HCT116 (cell line): Measurements from ENCODE around the gene PRR12. TPM values are rescaled to one million over a fixed set of nuclear protein-coding genes. Genes with fewer than 3 reads are reported as not detected.

Experiments used
- ATAC-seq: fragments of 200-7000 bp; cut with Tn5 transposase; 2 replicates; pipeline ENCODE4 v1.9.1; 2020; ENCODE audit warnings: mild to moderate bottlenecking, moderate library complexity
- BruUV-seq: library from RNA; stranded (reverse); fragments of 400-500 nt; replicated peaks from 2 replicates; lab custom pipeline; 2021; lab: Mats Ljungman, UMichigan
- CTCF ChIA-PET: fragments of 300-600 bp; sonication (Branson Sonifier 250); formaldehyde crosslinking; loops from one replicate; lab custom pipeline; 2021; ENCODE audit warnings: antibody characterized with exemption; lab: Charles Lee
- POLR2A ChIA-PET: fragments of 300-600, 350-600 bp; sonication (Branson Sonifier 250); formaldehyde crosslinking; loops from one replicate; lab custom pipeline; 2021; ENCODE audit warnings: antibody characterized with exemption; lab: Charles Lee
- RAD21 ChIA-PET, 2 experiments: fragments of 300-600 bp; sonication (Branson Sonifier 250); formaldehyde crosslinking; loops; one replicate each; lab custom pipeline; 2023; ENCODE audit warnings: low total read pairs in 2 of 2; ENCODE audit not compliant: uncharacterized antibody in 2 of 2, unreplicated experiment in 2 of 2, low non-redundant PET in 1 of 2; lab: Charles Lee
- DNase-seq: peaks from one replicate; pipeline ENCODE4 v3.0.0-alpha.2; 2010; ENCODE audit warnings: low read depth, low spot score
- H2AFZ ChIP-seq: fragments of 200-600 bp; shearing (Covaris generic), sonication (generic); 2 replicates; pipeline ENCODE4 v1.6.1; 2017; ENCODE audit warnings: low read depth, mixed run types, mixed read lengths, antibody characterized with exemption, low read length; ENCODE audit not compliant: poor library complexity, severe bottlenecking
- H3K27ac ChIP-seq: 2 replicates; pipeline ENCODE4 v1.5.1; 2012; ENCODE audit warnings: low read depth, low read length
- H3K27me3 ChIP-seq: fragments of 200-600 bp; sonication (generic); 2 replicates; pipeline ENCODE4 v1.6.1; 2016; ENCODE audit warnings: mixed run types, low read length, mixed read lengths; ENCODE audit not compliant: insufficient read depth
- H3K36me3 ChIP-seq, 2 experiments: fragments of 200-500 bp in 1 of 2; fragments of 200-600 bp in 1 of 2; sonication (Bioruptor generic) in 1 of 2; sonication (generic) in 1 of 2; 2 replicates each; pipeline versions ENCODE4 v1.5.1 to v1.6.1; 2014 to 2016; ENCODE audit warnings: low read length in 2 of 2, inconsistent platforms in 1 of 2, mixed read lengths in 1 of 2, mixed run types in 1 of 2; ENCODE audit not compliant: insufficient read depth in 2 of 2, control insufficient read depth in 1 of 2
- H3K4me1 ChIP-seq, 2 experiments: fragments of 200-600 bp in 1 of 2; sonication (generic) in 1 of 2; 2 replicates each; pipeline versions ENCODE4 v1.5.1 to v1.6.1; 2012 to 2017; ENCODE audit warnings: low read length in 2 of 2, inconsistent platforms in 1 of 2, mild to moderate bottlenecking in 1 of 2, mixed read lengths in 1 of 2, mixed run types in 1 of 2, moderate library complexity in 1 of 2; ENCODE audit not compliant: insufficient read depth in 2 of 2, control insufficient read depth in 1 of 2
- H3K4me2 ChIP-seq: fragments of 200-600 bp; sonication (generic); 2 replicates; pipeline ENCODE4 v1.6.1; 2017; ENCODE audit warnings: mixed run types, low read length, mixed read lengths
- H3K4me3 ChIP-seq, 2 experiments: fragments of 200-600 bp in 1 of 2; sonication (generic) in 1 of 2; replicated peaks in 1 of 2; 2 replicates each; pipeline ENCODE4 v1.5.1; 2011 to 2016; ENCODE audit warnings: low read length in 2 of 2, control low read depth in 1 of 2, low read depth in 1 of 2, mild to moderate bottlenecking in 1 of 2, mixed read lengths in 1 of 2, mixed run types in 1 of 2
- H3K79me2 ChIP-seq: fragments of 200-600 bp; sonication (generic); 2 replicates; pipeline ENCODE4 v1.6.1; 2017; ENCODE audit warnings: mild to moderate bottlenecking, mixed run types, low read length, moderate library complexity, mixed read lengths; ENCODE audit not compliant: insufficient read depth
- H3K9ac ChIP-seq: fragments of 200-600 bp; sonication (generic); 2 replicates; pipeline ENCODE4 v1.6.1; 2016; ENCODE audit warnings: low read length, mixed read lengths
- H3K9me2 ChIP-seq: fragments of 200-600 bp; sonication (generic), shearing (Covaris generic); 2 replicates; pipeline ENCODE4 v1.6.1; 2017; ENCODE audit warnings: mixed run types, mild to moderate bottlenecking, moderate library complexity; ENCODE audit not compliant: insufficient read depth
- H3K9me3 ChIP-seq, 2 experiments: fragments of 200-500 bp in 1 of 2; fragments of 200-600 bp in 1 of 2; sonication (Bioruptor generic) in 1 of 2; sonication (generic) in 1 of 2; 2 replicates each; pipeline ENCODE4 v1.6.1; 2014 to 2017; ENCODE audit warnings: low read length in 2 of 2, mixed read lengths in 2 of 2, inconsistent platforms in 1 of 2, low read depth in 1 of 2, mild to moderate bottlenecking in 1 of 2, mixed run types in 1 of 2, moderate library complexity in 1 of 2; ENCODE audit not compliant: control insufficient read depth in 1 of 2, insufficient read depth in 1 of 2
- H4K20me1 ChIP-seq: fragments of 200-600 bp; sonication (generic), shearing (Covaris generic); 2 replicates; pipeline ENCODE4 v1.6.1; 2017; ENCODE audit warnings: mixed run types, mild to moderate bottlenecking, moderate library complexity; ENCODE audit not compliant: insufficient read depth
- EZH2 ChIP-seq: fragments of 200-600 bp; sonication (generic); IDR thresholded peaks from 2 replicates; pipeline ENCODE4 v1.6.1; 2017; ENCODE audit warnings: antibody characterized with exemption, mixed run types
- FOSL1 ChIP-seq: IDR thresholded peaks from 2 replicates; pipeline ENCODE4 v1.6.1; 2012; ENCODE audit warnings: low read depth
- JUND ChIP-seq: IDR thresholded peaks from 2 replicates; pipeline ENCODE4 v1.6.1; 2012
- REST ChIP-seq: IDR thresholded peaks from 2 replicates; pipeline ENCODE4 v1.6.1; 2012; ENCODE audit warnings: low read depth
- intact Hi-C: fragments of 100-400 bp; cut with micrococcal nuclease; formaldehyde crosslinking; loops from 2 replicates; pipeline ENCODE4 v1.10.0; 2022
- total RNA-seq: library from RNA; stranded (reverse); gene quantifications from one replicate; pipeline ENCODE4 v1.2.1, GENCODE V29; 2021; ENCODE audit not compliant: unreplicated experiment
- TF ChIP-seq, protein P1 (sequence below): IDR thresholded peaks from 2 replicates; pipeline ENCODE4 v1.6.1; 2011; ENCODE audit warnings: mild to moderate bottlenecking, low read length, moderate library complexity; ENCODE audit not compliant: insufficient replicate concordance; ENCODE audit errors: extremely low read depth

PRR12 gene
- total RNA-seq, 1 experiment from 2014 or later = 26.9 TPM

- Histone ChIP-seq H3K9me2 (no peaks in the 10 kb centered on the region), H3K27me3 (no peaks in the 10 kb centered on the region), H3K4me1 (peaks cover 52 to 81% of the 10 kb centered on the region in 2 experiments), H2AFZ (no peak overlapping the region), H3K4me2 (0 out of 2 replicates have a peak overlapping the region, but pooled peaks have one; percentile 19), H3K4me3 (no peak overlapping the region), H3K27ac (0 out of 2 replicates have a peak overlapping the region, but pooled peaks have one; percentile 13), H4K20me1 (no peaks in the 10 kb centered on the region)
- intact Hi-C loops = loop anchor here (5.0 kb wide), 1 partner anchor 104 kb away; the partner anchor contains the start of gene PRMT1
- CTCF ChIA-PET = interaction anchor here (0.8 to 1.0 kb wide), 2 partner anchors 20 to 67 kb away, joined by 3 read pairs; no protein-coding TSS in a partner anchor
- no peak for ATAC-seq
- DNase-seq = no peak
- TF ChIP-seq, protein P1, sequence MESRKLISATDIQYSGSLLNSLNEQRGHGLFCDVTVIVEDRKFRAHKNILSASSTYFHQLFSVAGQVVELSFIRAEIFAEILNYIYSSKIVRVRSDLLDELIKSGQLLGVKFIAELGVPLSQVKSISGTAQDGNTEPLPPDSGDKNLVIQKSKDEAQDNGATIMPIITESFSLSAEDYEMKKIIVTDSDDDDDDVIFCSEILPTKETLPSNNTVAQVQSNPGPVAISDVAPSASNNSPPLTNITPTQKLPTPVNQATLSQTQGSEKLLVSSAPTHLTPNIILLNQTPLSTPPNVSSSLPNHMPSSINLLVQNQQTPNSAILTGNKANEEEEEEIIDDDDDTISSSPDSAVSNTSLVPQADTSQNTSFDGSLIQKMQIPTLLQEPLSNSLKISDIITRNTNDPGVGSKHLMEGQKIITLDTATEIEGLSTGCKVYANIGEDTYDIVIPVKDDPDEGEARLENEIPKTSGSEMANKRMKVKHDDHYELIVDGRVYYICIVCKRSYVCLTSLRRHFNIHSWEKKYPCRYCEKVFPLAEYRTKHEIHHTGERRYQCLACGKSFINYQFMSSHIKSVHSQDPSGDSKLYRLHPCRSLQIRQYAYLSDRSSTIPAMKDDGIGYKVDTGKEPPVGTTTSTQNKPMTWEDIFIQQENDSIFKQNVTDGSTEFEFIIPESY = no peak
- TF ChIP-seq JUND = no peak
- TF ChIP-seq REST = no peak
- no peak for TF ChIP-seq FOSL1
- TF ChIP-seq EZH2 = no peak
- TF ChIP-seq, all 23 proteins: peak for 0
- Histone ChIP-seq H3K9ac (peak overlapping the region; percentile 18; the same call in 1 of the 2 replicates), H3K79me2 (peaks cover 96% of the 10 kb centered on the region), H3K36me3 (peaks cover 12 to 17% of the 10 kb centered on the region in 2 experiments), H3K9me3 (no peaks in the 10 kb centered on the region)
- RAD21 ChIA-PET = no interaction called here
- BruUV-seq = no TSS peak
- POLR2A ChIA-PET = interaction anchor here (0.7 kb wide), 1 partner anchor 60 kb away, joined by 3 read pairs; no protein-coding TSS in a partner anchor
These were observed 17.6 kb upstream of the PRR12 start for GRCh38 chr19:49573425-49573824.
